ENCODE data around the gene SCN8A.
"Not testable (repeated sequence)": the region's sequence is repeated elsewhere in the genome, so short reads cannot be mapped to it uniquely, and the experiment has no call there.

The SCN8A gene

GRCh38 chr12:51598156-51598555, 7.1 kb downstream of the SCN8A start:
- TF ChIP-seq ZNF274 (IDR thresholded peaks at IDR 0.05; ENCODE audit: low read depth, low read length), result no peak

DNA sequence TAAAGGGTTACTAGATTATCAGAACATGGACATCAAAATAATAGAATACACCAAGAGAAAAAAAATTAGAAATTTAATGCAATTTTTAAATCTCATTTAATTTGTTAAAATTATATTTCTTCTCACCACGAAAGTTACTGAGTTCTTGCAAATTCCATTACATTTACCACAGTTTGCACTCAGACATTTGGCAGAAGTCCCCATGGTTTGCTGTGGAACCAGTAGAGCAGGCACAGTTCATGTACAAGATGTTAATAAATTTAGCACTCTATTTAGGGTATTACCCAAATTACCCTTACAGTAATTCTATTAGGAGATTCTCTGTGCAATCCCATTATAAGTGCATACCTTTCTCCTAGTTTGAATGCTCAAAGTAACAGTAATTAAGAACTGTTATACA, 9.7 kb downstream of the SCN8A start:
- no peak overlapping the region for H3K4me3 ChIP-seq (ENCODE audit: low read length)
- no peak for TF ChIP-seq ZNF274 (IDR thresholded peaks at IDR 0.05; ENCODE audit: low read depth, low read length)

More at GRCh38 chr12:51598156-51598555, 7.1 kb downstream of the SCN8A start:
- no peak overlapping the region for H3K4me3 ChIP-seq (ENCODE audit: low read length)

- TF ChIP-seq ZNF274 (IDR thresholded peaks at IDR 0.05; ENCODE audit: low read depth, low read length), result no peak
- no peak overlapping the region for H3K4me3 ChIP-seq (ENCODE audit: low read length)
Observed at GRCh38 chr12:51601241-51601640, 10.2 kb downstream of the SCN8A start.

GRCh38 chr12:51605896-51606295, 14.9 kb downstream of the SCN8A start:
- H3K4me3 ChIP-seq (ENCODE audit: low read length), result not testable (repeated sequence)

DNA sequence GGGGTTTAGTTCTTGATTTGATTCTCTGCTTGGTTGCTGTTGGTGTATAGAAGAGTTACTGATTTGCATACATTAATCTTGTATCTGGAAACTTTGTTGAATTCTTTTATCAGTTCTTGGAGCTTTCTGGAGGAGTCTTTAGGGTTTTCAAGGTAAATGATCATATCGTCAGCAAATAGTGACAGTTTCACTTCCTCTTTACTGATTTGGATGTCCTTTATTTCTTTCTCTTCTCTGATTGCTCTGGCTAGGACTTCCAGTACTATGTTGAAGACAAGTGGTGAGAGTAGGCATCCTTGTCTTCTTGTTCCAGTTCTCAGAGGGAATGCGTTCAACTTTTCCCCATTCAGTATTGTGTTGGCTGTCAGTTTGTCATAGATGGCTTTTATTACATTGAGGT, 16.2 kb downstream of the SCN8A start:
- H3K4me3 ChIP-seq (ENCODE audit: low read length), result not testable (repeated sequence)

DNA sequence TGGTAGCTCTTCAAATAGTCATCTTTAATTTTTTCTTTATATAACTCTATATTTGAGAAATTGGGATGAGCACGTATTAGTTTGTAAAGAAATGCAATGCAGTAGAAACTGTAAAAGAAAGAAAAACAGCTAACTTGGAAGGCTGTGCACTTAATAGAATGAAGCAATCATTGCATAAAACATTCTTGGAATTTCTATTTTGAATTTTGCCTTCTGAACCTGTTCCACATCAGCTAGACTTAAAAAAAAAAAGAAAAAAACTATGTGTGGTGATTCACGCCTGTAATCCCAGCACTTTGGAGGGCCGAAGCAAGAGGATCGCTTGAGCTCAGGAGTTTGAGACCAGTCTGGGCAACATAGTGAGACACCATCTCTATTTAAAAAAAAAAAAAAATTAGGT, 29.4 kb downstream of the SCN8A start:
- no peak overlapping the region for H3K4me3 ChIP-seq (ENCODE audit: low read length)
- no peak for TF ChIP-seq ZNF274 (IDR thresholded peaks at IDR 0.05; ENCODE audit: low read depth, low read length)

DNA sequence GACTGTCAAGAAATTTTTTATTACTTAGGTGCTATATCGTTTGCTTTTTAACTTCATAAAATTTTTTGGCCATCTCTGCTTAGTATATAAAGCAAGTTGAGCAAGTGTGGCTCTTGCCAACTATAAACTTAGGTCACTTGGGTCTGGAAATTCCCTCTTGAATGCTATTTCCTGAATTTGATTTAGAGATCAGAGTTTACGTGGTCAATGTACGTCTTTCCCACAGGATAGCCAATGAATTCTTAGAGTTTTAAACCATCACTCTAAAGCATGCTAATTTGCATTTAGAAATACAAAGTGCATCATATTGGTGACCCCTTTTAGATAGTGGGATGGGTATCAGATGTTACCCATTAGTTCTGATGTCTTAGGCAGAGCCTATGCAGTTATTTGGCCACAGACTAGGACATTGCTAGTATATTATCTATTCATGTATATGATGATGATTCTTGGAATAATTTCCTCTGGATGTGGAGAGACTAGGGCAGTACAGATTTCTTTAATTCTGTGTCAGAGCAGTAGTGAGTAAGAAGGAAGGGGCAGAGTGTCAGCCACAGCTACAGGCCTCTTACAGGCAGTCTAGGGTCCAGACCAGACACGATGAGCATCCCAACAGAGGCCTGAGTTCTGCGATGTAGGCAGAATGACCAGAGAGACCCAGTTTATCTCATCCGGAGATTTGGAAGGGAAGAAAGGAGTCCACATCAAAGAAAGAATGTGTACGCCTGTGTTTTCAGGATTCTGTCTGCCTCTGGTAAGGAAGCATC, 30.3 kb downstream of the SCN8A start:
- no peak for TF ChIP-seq ZNF274 (IDR thresholded peaks at IDR 0.05; ENCODE audit: low read depth, low read length)
- H3K4me3 ChIP-seq (ENCODE audit: low read length), result no peak overlapping the region

- H3K4me3 ChIP-seq (ENCODE audit: low read length), result no peak overlapping the region
- TF ChIP-seq ZNF274 (IDR thresholded peaks at IDR 0.05; ENCODE audit: low read depth, low read length), result no peak
Observed at GRCh38 chr12:51622564-51622963, 31.5 kb downstream of the SCN8A start.

DNA sequence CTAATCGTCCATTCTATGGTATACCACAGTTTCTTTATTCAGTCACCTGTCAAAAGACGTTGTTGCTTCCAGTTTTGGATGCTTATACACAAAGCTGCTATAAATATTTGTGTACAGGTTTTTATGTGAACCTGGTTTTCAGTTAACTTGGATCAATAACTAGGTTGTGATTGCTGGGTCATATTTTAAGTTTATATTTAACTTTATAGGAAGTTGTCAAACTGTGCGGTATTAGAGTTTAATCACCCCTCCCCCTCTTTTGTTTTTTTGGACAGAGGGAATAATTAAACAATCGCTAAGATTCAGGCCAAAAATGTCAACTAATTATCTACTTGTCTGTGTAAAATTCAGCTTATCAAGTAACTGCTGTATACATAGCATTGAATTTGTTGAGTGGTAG, 34.3 kb downstream of the SCN8A start:
- no peak for TF ChIP-seq ZNF274 (IDR thresholded peaks at IDR 0.05; ENCODE audit: low read depth, low read length)
- no peak overlapping the region for H3K4me3 ChIP-seq (ENCODE audit: low read length)

GRCh38 chr12:51626115-51626514, 35.1 kb downstream of the SCN8A start:
- no peak overlapping the region for H3K4me3 ChIP-seq (ENCODE audit: low read length)
- TF ChIP-seq ZNF274 (IDR thresholded peaks at IDR 0.05; ENCODE audit: low read depth, low read length), result no peak

DNA sequence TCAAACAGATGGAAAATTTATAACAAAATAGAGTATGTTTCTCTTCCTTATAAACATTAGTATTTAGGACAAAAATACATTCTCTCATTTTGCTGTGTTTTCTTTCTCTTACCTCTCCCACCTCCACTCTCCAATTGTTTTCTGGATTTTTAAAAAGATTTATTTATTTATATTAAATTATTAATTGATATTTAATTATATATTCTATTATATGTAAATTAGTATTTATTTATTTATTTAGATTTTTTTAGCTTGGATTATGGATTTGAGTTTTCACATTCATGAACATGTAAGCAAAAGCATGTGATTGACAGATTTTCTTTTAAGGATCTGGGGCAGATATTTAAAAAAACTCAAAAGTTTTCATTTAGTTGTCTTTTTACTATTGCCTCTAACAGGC, 35.6 kb downstream of the SCN8A start:
- TF ChIP-seq ZNF274 (IDR thresholded peaks at IDR 0.05; ENCODE audit: low read depth, low read length), result no peak

DNA sequence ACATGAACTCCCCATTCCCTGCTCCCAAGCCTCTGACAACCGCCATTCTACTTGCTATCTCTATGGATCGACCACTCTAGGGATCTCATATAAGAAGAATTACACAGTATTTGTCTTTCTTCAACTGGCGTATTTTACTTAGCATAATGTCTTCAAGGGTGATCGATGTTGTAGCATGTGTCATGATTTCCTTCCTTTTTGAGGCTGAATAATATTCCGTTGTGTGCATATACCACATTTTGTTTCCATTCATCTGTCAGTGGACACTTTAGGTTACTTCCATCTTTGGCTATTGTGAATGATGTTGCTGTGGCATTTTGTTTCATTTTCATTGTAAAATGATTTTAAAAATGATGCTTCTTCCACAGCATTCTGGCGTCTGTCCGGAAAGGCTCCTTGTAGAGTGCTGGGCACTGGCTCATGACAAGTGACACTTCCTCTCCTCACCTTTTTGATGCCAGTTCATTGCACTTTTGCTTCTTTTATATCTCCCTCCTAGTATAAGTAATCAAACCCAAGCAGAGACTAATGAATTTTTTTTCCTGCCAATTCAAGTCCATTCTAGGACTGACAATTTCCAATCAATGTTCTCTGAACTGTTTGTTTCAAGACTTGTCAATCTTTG, 39.3 kb downstream of the SCN8A start:
- no peak overlapping the region for H3K4me3 ChIP-seq (ENCODE audit: low read length)
- TF ChIP-seq ZNF274 (IDR thresholded peaks at IDR 0.05; ENCODE audit: low read depth, low read length), result no peak

More for the DNA sequence above, 35.6 kb downstream of the SCN8A start:
- no peak overlapping the region for H3K4me3 ChIP-seq (ENCODE audit: low read length)

DNA sequence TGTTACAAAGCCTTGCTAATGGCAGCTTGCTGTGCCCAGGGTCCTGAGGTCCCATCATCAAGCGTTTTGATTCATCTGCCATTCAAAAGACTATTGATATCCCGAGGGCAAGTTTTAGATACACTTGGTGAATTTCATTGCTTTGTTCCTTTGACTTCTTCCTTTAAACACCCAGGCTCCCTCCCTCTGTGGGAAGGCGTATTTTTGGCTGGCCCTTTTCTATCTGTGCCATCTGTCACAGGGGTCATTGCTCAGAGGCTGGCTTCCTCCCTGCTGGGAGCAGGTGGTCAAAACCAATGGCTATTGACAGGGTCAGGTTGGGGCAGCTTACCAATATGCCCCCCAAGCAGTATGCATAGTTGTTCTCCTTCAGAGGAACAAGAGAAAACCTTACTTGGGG, 40.0 kb downstream of the SCN8A start:
- no peak for TF ChIP-seq ZNF274 (IDR thresholded peaks at IDR 0.05; ENCODE audit: low read depth, low read length)
- H3K4me3 ChIP-seq (ENCODE audit: low read length), result no peak overlapping the region

- H3K4me3 ChIP-seq (ENCODE audit: low read length), result no peak overlapping the region
- no peak for TF ChIP-seq ZNF274 (IDR thresholded peaks at IDR 0.05; ENCODE audit: low read depth, low read length)
Observed at GRCh38 chr12:51631591-51631990, 40.6 kb downstream of the SCN8A start.

DNA sequence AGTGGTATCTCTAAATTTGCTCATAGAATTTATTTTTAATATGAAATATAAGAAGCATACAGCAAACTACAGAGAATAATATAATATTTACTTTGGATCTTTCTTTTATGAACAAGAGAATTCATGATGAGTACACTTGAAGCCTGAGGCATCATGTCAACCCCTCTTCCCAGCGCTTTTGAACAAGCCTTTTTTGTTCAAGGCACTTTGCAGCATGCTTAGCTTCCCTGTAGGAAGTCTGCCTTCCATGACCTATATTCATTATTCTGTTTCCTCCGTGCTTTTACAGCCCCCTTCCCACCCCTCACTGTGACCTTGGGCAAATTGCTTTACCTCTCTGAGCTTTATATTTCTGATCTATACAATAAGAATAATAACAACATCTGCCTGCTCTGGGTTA, 41.6 kb downstream of the SCN8A start:
- H3K4me3 ChIP-seq (ENCODE audit: low read length), result no peak overlapping the region
- TF ChIP-seq ZNF274 (IDR thresholded peaks at IDR 0.05; ENCODE audit: low read depth, low read length), result no peak

DNA sequence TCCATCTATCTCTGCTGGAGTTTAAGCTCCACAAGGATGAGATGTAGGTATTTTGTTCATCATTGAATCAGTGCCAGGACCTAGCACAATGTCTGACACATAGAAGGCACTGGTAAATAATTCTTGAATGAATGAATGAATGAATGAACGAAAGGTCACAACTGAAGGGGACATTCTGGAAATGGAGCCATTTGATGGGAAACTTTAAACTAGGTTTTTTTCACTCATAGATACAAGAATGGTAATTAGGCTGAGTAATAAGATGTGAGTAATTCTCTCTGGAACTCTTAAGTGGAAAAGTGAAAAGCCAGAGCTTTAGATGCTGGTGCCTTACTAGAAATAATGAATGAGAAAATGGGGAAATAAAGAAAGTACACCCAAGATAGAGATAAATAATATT, 44.3 kb downstream of the SCN8A start:
- H3K4me3 ChIP-seq (ENCODE audit: low read length), result no peak overlapping the region

More for the DNA sequence above, 44.3 kb downstream of the SCN8A start:
- no peak for TF ChIP-seq ZNF274 (IDR thresholded peaks at IDR 0.05; ENCODE audit: low read depth, low read length)
